Erythroblast (primary cell): ENCODE data around the gene TIMM50.
"Not testable (repeated sequence)": the region's sequence is repeated elsewhere in the genome, so short reads cannot be mapped to it uniquely, and the experiment has no call there.

Experiments used
- DNase-seq, 2 experiments: peaks; one replicate each; lab custom pipeline; 2025; lab: John Stamatoyannopoulos, UW
- GATA1 ChIP-seq: IDR thresholded peaks from 2 replicates; pipeline ENCODE4 v1.6.1; 2011; ENCODE audit warnings: low read depth, mild to moderate bottlenecking, control low read depth, low read length, moderate library complexity
- POLR2A ChIP-seq: IDR thresholded peaks from 2 replicates; pipeline ENCODE4 v1.6.1; 2011; ENCODE audit warnings: mild to moderate bottlenecking, low read length

Gene TIMM50

DNA sequence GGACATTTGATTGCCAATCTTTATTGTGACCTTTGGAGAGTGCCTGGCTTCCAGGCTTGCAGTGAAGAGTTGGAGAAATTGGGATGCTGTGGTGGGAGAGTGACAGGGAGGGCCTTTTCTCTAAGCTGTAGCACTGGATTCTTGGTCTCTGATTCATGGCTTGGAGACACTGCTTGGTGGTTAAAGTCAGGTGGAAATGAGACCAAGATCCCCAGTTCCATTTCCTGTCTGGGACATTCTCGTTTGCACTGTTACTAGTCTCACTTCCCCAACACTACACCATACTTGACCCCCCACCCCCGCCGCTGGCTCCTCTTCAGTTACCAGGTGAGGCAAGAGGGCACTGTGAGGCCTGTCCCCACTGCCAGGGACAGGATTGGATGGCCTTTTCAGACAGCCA lies 32.4 kb upstream of the TIMM50 start:
- no peak for DNase-seq
- TF ChIP-seq POLR2A, result no peak
- no peak for TF ChIP-seq GATA1

- DNase-seq, result no peak
- TF ChIP-seq GATA1, result no peak
- no peak for TF ChIP-seq POLR2A
These were observed 31.4 kb upstream of the TIMM50 start for GRCh38 chr19:39449116-39449797.

DNA sequence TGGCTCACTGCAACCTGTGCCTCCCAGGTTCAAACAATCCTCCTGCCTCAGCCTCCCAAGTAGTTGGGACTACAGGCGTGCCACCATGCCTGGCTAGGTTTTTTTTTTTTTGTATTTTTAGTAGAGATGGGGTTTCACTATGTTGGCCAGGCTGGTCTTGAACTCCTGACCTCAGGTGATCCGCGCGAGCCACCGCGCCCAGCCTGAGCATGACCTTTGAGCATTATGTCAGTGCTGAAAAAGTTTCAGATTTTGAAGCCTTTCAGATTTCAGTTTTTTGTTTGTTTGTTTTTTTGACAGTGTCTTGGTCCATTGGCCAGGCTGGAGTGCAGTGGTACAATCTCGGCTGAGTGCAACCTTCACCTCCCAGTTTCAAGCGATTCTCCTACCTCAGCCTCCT lies 29.4 kb upstream of the TIMM50 start:
- DNase-seq, result not testable (repeated sequence)

DNA sequence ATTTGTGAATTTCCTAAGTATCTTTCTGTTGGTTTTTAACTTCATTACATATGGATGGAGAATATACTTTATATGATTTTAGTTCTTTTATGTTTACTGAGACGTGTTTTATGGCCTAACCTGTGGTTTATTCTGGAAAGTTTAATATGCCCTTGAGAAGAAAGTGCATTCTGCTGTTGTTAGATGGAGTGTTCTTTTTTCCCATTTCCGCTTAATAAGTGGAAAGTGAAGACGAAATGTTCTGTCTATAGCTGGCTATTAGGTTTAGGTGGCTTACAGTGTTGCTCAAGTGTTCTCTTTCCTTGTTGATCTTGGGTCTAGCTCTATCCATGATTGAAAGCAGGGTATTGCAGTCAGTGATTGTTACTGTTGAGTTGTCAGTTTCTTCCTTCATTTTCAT lies 17.2 kb upstream of the TIMM50 start:
- TF ChIP-seq POLR2A (no peak), GATA1 (no peak)
- no peak for DNase-seq

DNA sequence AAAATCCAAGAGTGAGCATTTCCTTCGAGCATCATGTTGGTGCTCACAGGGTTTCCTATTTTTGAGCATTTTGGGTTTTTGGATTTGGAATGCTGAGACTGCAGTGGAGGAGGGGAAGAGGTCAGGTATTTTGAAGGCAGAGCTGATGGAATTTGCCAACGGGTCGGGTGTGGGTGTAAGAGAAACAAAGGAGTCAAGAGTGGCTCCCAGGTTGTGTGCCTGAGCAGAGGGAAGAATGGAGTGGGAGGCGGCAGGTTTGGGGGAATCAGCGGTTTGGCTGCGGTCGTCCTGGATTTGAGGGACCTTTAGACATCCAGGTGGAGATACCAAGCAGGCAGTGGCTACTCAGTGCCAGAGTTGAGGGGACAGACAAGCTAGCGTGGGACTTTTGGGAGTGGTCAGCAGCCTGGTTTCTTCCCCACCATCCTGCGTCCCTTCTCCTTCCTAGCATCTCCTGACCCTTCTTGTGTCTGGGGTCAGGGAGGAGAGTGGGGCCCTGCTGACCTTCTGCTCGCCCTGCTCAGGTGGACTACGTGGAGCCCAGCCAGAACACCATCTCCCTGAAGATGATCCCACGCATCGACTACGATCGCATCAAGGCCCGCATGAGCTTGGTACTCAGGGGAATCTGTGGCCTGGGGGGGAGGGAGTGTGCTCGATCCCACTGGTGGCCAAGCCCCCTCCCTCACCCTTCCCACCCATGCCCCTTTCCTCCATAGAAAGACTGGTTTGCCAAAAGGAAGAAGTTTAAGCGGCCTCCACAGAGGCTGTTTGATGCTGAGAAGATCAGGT lies 14.5 kb upstream of the TIMM50 start:
- TF ChIP-seq POLR2A (no peak), GATA1 (no peak)
- no peak for DNase-seq

DNA sequence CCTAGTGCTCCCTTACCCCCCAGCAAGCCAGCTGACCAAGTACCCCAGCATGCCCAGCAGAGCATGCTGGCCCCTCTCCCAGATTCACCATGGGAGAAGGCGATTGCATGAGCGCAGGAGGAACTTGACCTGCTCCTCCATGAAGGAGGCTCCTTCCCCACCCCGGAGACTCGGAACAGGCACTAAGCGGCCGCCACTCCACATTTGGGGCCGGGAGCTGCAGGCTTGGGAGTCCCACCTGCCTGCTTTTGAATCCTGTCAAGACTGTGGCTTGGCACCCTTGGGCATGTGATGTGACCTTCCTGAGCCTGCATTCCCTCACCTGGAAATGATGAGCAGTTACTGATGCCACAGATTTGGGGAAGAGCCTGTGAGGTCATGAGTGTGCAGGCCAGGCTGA lies 12.7 kb upstream of the TIMM50 start:
- DNase-seq, result no peak
- TF ChIP-seq GATA1 (no peak), POLR2A (no peak)

DNA sequence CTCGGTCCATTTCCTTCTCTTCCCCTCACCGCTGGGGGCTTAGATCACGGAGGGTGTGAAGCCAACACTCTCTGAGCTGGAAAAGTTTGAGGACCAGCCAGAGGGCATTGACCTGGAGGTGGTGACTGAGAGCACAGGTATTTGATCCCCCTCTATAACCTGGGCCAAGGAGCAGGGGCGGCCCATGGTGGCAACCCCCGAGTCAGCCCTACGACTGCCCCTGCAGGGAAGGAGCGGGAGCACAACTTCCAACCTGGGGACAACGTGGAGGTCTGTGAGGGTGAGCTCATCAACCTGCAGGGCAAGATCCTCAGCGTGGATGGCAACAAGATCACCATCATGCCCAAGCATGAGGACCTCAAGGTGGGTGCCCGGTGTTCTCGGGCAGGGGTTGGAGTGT lies 11.6 kb upstream of the TIMM50 start:
- no peak for DNase-seq
- TF ChIP-seq GATA1 (no peak), POLR2A (no peak)

DNA sequence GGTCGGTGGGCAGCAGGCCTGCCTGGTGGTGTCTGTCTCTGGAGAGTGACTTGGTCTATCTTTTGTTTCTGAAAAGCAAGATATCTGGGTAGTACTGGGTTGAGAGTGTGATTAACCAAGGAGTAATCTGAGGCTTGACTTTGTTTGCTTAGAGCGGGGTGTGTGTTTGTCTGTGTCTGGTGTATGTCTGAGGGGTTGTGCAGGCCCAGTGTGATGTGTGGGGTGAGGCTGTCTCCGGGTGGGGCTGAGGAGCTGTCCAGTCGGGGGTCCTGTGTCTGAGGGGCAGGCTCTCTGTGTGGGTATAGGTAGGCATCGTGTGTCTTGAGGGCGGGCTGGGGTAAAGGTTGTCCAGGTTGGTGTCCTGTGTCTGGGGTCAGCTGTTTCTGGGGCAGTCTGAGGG lies 11.1 kb upstream of the TIMM50 start:
- TF ChIP-seq GATA1 (no peak), POLR2A (no peak)

GRCh38 chr19:39470724-39471339 lies 9.8 kb upstream of the TIMM50 start:
- no peak for DNase-seq
- TF ChIP-seq GATA1, result no peak

More for the DNA sequence above, 11.1 kb upstream of the TIMM50 start:
- no peak for DNase-seq

DNA sequence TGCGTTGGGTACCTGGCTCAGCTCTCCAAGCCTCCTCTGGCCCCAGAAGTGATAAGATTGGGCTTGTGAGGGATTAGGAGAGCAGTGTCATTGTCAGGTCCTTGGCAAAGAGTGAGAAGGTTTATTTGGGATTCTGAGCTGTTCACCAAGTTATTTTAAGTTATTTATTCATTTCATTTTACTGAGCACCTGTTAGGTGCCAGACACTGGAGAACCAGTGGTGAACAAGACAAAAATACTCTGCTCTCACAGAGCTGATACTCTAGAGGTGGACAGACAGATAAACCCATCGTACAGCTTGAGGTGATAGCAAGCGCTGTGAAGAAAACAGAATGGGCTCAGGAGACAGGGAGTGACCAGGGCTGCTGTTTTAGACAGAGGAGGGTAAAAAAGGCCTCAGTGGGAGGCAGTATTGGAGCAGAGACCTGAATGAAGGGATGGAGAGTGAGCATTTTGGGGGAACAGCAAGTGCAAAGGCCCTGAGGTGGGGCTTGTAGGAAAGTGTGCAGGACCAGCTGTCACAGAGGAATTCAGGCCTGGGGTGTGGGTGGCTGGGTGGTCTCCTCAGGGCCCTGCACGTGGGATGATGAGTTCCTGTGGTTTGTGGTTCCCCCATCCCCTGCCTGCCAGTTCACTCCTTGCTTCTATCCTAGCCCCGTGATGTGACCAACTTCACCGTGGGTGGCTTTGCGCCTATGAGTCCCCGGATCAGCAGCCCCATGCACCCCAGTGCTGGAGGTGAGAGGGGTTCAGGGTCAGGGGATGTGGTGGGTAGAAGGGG lies 8.7 kb upstream of the TIMM50 start:
- DNase-seq, result no peak
- no peak for TF ChIP-seq POLR2A
- no peak for TF ChIP-seq GATA1

GRCh38 chr19:39472746-39473442 lies 7.7 kb upstream of the TIMM50 start:
- TF ChIP-seq GATA1 (no peak), POLR2A (no peak)
- no peak for DNase-seq

DNA sequence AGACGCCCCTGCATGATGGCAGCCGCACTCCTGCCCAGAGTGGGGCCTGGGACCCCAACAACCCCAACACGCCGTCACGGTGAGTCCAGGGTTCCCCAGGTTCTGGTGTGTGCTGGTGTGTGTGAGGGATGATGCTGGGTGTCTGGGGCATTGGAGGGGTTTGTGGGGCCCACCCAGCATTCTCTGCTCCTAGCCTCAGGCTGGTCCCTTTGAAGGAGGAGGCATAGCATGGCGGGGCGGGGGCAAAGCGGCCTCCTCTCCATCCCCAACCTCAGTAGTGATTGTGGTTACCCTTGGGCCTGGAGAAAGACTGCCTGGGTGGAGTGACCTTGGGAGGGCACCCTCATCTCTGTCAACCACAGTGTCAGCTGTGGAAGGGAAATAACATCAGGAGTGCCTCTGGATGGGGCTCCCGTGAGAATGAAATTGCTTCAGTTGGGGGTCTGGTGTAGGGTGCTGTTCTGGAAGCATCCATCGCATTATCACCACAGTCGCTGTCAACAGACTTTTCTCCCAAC lies 7.1 kb upstream of the TIMM50 start:
- TF ChIP-seq GATA1, result no peak
- TF ChIP-seq POLR2A, result no peak

GRCh38 chr19:39474139-39474620 lies 6.5 kb upstream of the TIMM50 start:
- peak; percentile 51 to 74 for DNase-seq

More for the DNA sequence above, 7.1 kb upstream of the TIMM50 start:
- DNase-seq, result no peak

More at GRCh38 chr19:39474139-39474620, 6.5 kb upstream of the TIMM50 start:
- TF ChIP-seq GATA1 (no peak), POLR2A (no peak)
